ENCODE measurements around the gene ERBB4. TPM values are rescaled to one million over a fixed set of nuclear protein-coding genes. Genes with fewer than 3 reads are reported as not detected.

Gene ERBB4
- total RNA-seq, 1 experiment from 2014 or later: not detected

- Mint-ChIP-seq H3K9me3 (ENCODE audit: unreplicated experiment) (peaks cover 8% of the 10 kb centered on the region), H3K4me3 (ENCODE audit: unreplicated experiment) (no peak overlapping the region), H3K27ac (ENCODE audit: low read depth, unreplicated experiment) (no peak overlapping the region), H3K4me1 (ENCODE audit: insufficient read depth, unreplicated experiment) (no peaks in the 10 kb centered on the region), H3K36me3 (ENCODE audit: insufficient read depth, unreplicated experiment) (no peaks in the 10 kb centered on the region), H3K27me3 (ENCODE audit: insufficient read depth, unreplicated experiment) (no peaks in the 10 kb centered on the region)
- no peak for DNase-seq (ENCODE audit: unreplicated experiment)
- no peak for TF ChIP-seq CTCF (IDR thresholded peaks at IDR 0.05; ENCODE audit: unreplicated experiment)
- ChIA-PET CTCF (interaction anchor here (0.7 kb wide), 1 partner anchor 44 kb away, joined by 3 read pairs; no protein-coding TSS in a partner anchor), POLR2A (no interaction called here)
- intact Hi-C loops (cut with micrococcal nuclease): no loop called here
- BruUV-seq (replicated peaks): no TSS peak
Measured at GRCh38 chr2:211503856-211504255, 1034.7 kb downstream of the ERBB4 start.

- H3K9me3 Mint-ChIP-seq (ENCODE audit: unreplicated experiment): peaks cover 8% of the 10 kb centered on the region
- H3K4me3 Mint-ChIP-seq (ENCODE audit: unreplicated experiment): no peak overlapping the region
- no peak for DNase-seq (ENCODE audit: unreplicated experiment)
- H3K27me3 Mint-ChIP-seq (ENCODE audit: insufficient read depth, unreplicated experiment): no peaks in the 10 kb centered on the region
- no peaks in the 10 kb centered on the region for H3K36me3 Mint-ChIP-seq (ENCODE audit: insufficient read depth, unreplicated experiment)
- intact Hi-C loops (cut with micrococcal nuclease): no loop called here
- H3K27ac Mint-ChIP-seq (ENCODE audit: low read depth, unreplicated experiment): no peak overlapping the region
- POLR2A ChIA-PET: no interaction called here
- no TSS peak for BruUV-seq (replicated peaks)
- CTCF ChIA-PET: no interaction called here
- no peaks in the 10 kb centered on the region for H3K4me1 Mint-ChIP-seq (ENCODE audit: insufficient read depth, unreplicated experiment)
- TF ChIP-seq CTCF (IDR thresholded peaks at IDR 0.05; ENCODE audit: unreplicated experiment): no peak
Measured at GRCh38 chr2:211503198-211503597, 1035.4 kb downstream of the ERBB4 start.

GRCh38 chr2:211498551-211499205 is 1039.9 kb downstream of the ERBB4 start:
- DNase-seq (ENCODE audit: unreplicated experiment): no peak
- H3K27ac Mint-ChIP-seq (ENCODE audit: low read depth, unreplicated experiment): no peak overlapping the region
- POLR2A ChIA-PET: no interaction called here
- no peak for TF ChIP-seq CTCF (IDR thresholded peaks at IDR 0.05; ENCODE audit: unreplicated experiment)
- no peaks in the 10 kb centered on the region for H3K36me3 Mint-ChIP-seq (ENCODE audit: insufficient read depth, unreplicated experiment)
- H3K27me3 Mint-ChIP-seq (ENCODE audit: insufficient read depth, unreplicated experiment): peaks cover 35% of the 10 kb centered on the region
- no TSS peak for BruUV-seq (replicated peaks)
- no peaks in the 10 kb centered on the region for H3K4me1 Mint-ChIP-seq (ENCODE audit: insufficient read depth, unreplicated experiment)
- no peak overlapping the region for H3K4me3 Mint-ChIP-seq (ENCODE audit: unreplicated experiment)
- CTCF ChIA-PET: no interaction called here
- intact Hi-C loops (cut with micrococcal nuclease): no loop called here
- no peaks in the 10 kb centered on the region for H3K9me3 Mint-ChIP-seq (ENCODE audit: unreplicated experiment)

GRCh38 chr2:211495339-211495738 is 1043.3 kb downstream of the ERBB4 start:
- Mint-ChIP-seq H3K4me1 (ENCODE audit: insufficient read depth, unreplicated experiment) (no peaks in the 10 kb centered on the region), H3K36me3 (ENCODE audit: insufficient read depth, unreplicated experiment) (no peaks in the 10 kb centered on the region), H3K27ac (ENCODE audit: low read depth, unreplicated experiment) (no peak overlapping the region), H3K4me3 (ENCODE audit: unreplicated experiment) (no peak overlapping the region), H3K9me3 (ENCODE audit: unreplicated experiment) (no peaks in the 10 kb centered on the region), H3K27me3 (ENCODE audit: insufficient read depth, unreplicated experiment) (peaks cover 44% of the 10 kb centered on the region)
- no peak for TF ChIP-seq CTCF (IDR thresholded peaks at IDR 0.05; ENCODE audit: unreplicated experiment)
- ChIA-PET CTCF (no interaction called here), POLR2A (no interaction called here)
- intact Hi-C loops (cut with micrococcal nuclease): no loop called here
- BruUV-seq (replicated peaks): no TSS peak
- DNase-seq (ENCODE audit: unreplicated experiment): no peak
